Measurements from ENCODE around the gene SNX10.
"Not testable (repeated sequence)": the region's sequence is repeated elsewhere in the genome, so short reads cannot be mapped to it uniquely, and the experiment has no call there.

Gene SNX10, protein sequence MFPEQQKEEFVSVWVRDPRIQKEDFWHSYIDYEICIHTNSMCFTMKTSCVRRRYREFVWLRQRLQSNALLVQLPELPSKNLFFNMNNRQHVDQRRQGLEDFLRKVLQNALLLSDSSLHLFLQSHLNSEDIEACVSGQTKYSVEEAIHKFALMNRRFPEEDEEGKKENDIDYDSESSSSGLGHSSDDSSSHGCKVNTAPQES

DNA sequence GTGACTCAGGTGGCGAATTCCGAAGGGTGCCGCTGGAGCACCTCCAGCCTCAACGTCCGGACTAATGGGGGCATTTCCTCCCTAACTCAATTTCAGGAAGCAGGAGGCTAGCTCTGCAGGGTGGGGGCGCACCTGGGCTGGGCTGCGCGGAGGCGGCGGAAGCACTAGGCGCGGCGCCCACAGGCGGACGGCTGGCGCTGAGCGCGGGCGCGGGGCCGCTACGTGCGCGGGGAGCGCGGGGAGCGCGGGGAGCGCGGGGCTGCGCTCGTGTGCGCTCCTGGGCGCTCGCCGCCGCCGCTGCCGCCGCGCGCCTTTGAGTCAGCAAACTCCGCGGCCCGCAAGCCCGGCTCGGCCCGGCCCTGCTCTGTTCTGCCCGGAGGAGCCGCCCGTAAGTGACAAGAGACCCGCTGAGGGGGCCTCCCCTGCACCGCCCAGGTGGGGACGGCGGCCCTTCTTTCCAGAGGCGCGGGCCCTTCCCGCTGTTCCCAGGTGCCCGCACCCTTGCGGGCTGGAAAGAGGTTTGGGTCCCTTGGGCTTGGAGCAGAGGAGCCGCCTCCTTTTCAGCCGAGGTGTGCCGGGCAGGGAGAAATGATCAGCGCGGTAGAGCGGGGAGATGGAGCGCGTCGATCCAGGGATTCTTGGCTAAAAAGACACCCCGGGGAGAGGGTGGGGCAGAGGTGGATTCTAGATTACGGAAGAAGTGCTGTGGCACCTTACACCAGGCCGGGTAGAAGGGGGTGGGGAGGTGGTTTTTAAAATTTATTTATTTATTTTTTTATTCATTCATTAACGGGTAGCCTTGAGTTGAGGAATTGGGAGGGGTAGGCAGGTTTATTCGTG is at the start of gene SNX10:
SNX10 (plus strand) TSS at position 164 of the 840 bp plus-strand sequence. CDS start 54,581 bp downstream, outside the sequence.
- Histone ChIP-seq H3K4me3 (ENCODE audit: low read length) (no peak within 1 kb of the TSS), H3K4me1 (ENCODE audit: control insufficient read depth, insufficient read depth, low read length) (peaks cover 8% of the 10 kb centered on the region), H3K9me3 (ENCODE audit: control insufficient read depth, low read length) (no peaks in the 10 kb centered on the region), H3K27me3 (ENCODE audit: control insufficient read depth, insufficient read depth, low read length) (no peaks in the 10 kb centered on the region), H3K9ac (ENCODE audit: low read length) (peak within 1 kb of the TSS; percentile 54), H3K36me3 (ENCODE audit: control insufficient read depth, insufficient read depth, low read length) (no peaks in the 10 kb centered on the region)

DNA sequence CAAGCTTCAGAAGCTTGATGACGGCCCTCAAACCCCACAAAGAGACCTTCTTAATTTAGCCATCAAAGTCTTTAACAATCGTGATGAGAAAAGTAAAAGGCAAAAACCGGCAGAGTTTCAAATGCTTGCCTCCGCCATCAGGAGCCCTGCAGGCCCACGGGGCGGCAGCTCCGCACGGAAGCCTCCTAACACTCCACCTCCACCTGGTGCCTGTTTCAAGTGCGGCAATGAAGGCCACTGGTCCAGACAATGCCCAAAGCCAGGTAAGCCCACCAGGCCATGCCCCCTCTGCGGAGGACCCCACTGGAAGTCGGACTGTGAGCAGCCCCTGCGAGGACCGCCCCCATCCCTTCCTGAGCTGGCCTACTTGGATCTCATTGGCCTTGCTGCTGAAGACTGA is 46.5 kb upstream of the SNX10 start:
- Histone ChIP-seq H3K27me3 (ENCODE audit: control insufficient read depth, insufficient read depth, low read length) (no peaks in the 10 kb centered on the region), H3K9ac (ENCODE audit: low read length) (no peak overlapping the region), H3K36me3 (ENCODE audit: control insufficient read depth, insufficient read depth, low read length) (no peaks in the 10 kb centered on the region), H3K4me1 (ENCODE audit: control insufficient read depth, insufficient read depth, low read length) (no peaks in the 10 kb centered on the region), H3K9me3 (ENCODE audit: control insufficient read depth, low read length) (no peaks in the 10 kb centered on the region), H3K4me3 (ENCODE audit: low read length) (no peak overlapping the region)

DNA sequence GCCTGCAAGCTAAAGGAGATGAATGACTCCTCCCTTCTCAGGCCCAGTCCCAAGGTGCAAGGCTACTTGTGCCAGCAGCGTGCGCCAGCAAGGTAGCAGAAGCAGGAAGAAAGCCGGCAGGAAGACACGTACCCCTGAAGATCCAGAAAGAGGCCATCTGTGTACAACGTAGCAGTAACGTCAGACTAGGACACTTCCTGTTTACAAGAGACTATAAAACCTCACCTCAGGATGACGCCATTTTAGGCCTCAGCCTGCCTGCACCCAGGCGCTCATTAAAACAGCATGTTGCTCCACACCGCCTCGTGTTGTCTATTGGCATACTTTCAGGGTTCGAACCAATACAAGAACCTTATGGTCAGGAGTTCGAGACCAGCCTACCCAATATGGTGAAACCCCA is 41.4 kb upstream of the SNX10 start:
- no peak overlapping the region for H3K9ac ChIP-seq (ENCODE audit: low read length)
- no peaks in the 10 kb centered on the region for H3K27me3 ChIP-seq (ENCODE audit: control insufficient read depth, insufficient read depth, low read length)
- H3K36me3 ChIP-seq (ENCODE audit: control insufficient read depth, insufficient read depth, low read length), result no peaks in the 10 kb centered on the region
- no peak overlapping the region for H3K4me3 ChIP-seq (ENCODE audit: low read length)
- no peaks in the 10 kb centered on the region for H3K4me1 ChIP-seq (ENCODE audit: control insufficient read depth, insufficient read depth, low read length)
- no peaks in the 10 kb centered on the region for H3K9me3 ChIP-seq (ENCODE audit: control insufficient read depth, low read length)

DNA sequence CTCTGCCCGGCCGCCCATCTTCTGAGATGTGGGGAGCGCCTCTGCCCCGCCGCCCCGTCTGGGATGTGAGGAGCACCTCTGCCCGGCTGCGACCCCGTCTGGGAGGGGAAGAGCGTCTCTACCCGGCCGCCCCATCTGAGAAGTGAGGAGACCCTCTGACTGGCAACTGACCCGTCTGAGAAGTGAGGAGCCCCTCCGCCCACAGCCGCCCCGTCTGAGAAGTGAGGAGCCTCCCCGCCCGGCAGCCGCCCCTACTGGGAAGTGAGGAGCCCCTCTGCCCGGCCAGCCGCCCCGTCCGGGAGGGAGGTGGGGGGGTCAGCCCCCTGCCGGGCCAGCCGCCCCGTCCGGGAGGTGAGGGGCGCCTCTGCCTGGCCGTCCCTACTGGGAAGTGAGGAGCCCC is 29.8 kb upstream of the SNX10 start:
- not testable (repeated sequence) for H3K36me3 ChIP-seq (ENCODE audit: control insufficient read depth, insufficient read depth, low read length); H3K4me3 ChIP-seq (ENCODE audit: low read length); H3K27me3 ChIP-seq (ENCODE audit: control insufficient read depth, insufficient read depth, low read length); H3K9ac ChIP-seq (ENCODE audit: low read length); H3K9me3 ChIP-seq (ENCODE audit: control insufficient read depth, low read length); H3K4me1 ChIP-seq (ENCODE audit: control insufficient read depth, insufficient read depth, low read length)

DNA sequence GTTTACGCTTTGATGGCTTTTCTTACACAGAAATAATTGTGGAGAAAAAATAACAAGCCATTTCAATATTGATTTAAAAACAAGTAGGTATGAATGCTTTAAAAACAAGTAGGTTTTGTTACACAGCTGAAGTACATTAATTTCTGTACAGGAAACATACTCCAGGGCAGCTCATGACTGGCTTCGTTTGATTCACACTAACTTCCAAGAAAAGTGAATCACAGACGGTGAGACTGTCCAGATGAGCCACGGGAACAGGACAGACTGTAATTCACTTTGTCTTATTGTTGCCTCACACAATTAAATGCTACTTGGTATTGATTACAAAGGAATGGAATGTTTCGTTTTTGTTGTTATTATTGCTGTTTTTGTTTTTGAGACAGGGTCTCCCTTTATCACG is 26.6 kb upstream of the SNX10 start:
- Histone ChIP-seq H3K27me3 (ENCODE audit: control insufficient read depth, insufficient read depth, low read length) (no peaks in the 10 kb centered on the region), H3K9me3 (ENCODE audit: control insufficient read depth, low read length) (no peaks in the 10 kb centered on the region), H3K36me3 (ENCODE audit: control insufficient read depth, insufficient read depth, low read length) (no peaks in the 10 kb centered on the region), H3K4me3 (ENCODE audit: low read length) (no peak overlapping the region), H3K9ac (ENCODE audit: low read length) (no peak overlapping the region), H3K4me1 (ENCODE audit: control insufficient read depth, insufficient read depth, low read length) (no peaks in the 10 kb centered on the region)

DNA sequence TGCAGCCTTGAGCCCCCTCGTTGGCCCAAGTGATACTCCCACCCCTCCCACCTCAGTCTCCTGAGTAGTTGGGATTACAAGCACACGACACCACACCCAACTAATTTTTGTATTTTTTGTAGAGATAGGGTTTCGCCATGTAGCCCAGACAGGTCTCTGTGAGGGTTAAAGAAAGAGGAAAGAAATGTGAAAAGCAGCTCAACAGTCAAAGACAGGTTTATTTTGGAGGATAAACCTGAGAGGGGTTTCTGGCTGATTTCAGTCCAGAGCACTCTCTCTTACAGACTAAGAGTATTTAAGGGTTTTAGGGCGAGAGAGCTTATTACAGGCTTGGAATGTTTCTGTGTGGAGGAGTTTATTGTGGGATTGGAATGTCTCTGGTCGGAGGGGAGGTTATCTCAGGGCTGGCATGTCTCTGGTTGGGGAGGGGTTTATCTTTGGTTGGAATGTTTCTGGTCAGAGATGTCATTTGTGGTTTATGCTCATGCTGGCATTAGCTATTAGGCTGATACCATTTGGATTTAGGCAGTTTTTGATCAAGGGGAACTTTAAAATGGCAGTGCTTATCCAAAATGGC is 26.1 kb upstream of the SNX10 start:
- no peak overlapping the region for H3K9ac ChIP-seq (ENCODE audit: low read length)
- H3K27me3 ChIP-seq (ENCODE audit: control insufficient read depth, insufficient read depth, low read length), result no peaks in the 10 kb centered on the region
- H3K4me1 ChIP-seq (ENCODE audit: control insufficient read depth, insufficient read depth, low read length), result no peaks in the 10 kb centered on the region
- H3K9me3 ChIP-seq (ENCODE audit: control insufficient read depth, low read length), result no peaks in the 10 kb centered on the region
- no peaks in the 10 kb centered on the region for H3K36me3 ChIP-seq (ENCODE audit: control insufficient read depth, insufficient read depth, low read length)
- H3K4me3 ChIP-seq (ENCODE audit: low read length), result no peak overlapping the region

DNA sequence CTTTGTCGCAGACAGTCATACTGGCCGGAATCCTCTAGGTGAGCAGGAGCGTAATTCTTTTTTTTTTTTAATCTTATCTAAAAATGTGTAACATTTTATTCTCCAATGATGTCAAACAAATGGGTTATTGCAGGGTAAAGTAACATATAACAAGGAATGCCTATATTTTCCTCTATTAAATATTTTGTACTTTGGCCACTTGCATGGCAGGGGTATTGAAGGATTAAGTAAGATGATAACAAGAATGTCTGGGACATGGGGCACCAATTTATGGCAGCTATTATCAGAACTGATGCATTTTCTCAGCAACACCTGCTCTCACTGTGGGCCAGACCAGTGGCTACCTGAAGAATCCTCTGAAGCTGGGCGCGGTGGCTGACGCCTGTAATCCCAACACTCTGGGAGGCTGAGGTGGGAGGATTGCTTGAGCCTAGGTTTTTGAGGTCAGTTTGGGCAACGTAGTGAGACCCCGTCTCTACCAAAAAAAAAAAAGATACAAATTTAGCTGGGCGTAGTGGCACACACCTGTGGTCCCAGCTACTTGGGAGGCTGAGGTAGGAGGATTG is 24.0 kb upstream of the SNX10 start:
- Histone ChIP-seq H3K4me1 (ENCODE audit: control insufficient read depth, insufficient read depth, low read length) (no peaks in the 10 kb centered on the region), H3K9me3 (ENCODE audit: control insufficient read depth, low read length) (no peaks in the 10 kb centered on the region), H3K4me3 (ENCODE audit: low read length) (no peak overlapping the region), H3K9ac (ENCODE audit: low read length) (no peak overlapping the region), H3K36me3 (ENCODE audit: control insufficient read depth, insufficient read depth, low read length) (no peaks in the 10 kb centered on the region), H3K27me3 (ENCODE audit: control insufficient read depth, insufficient read depth, low read length) (no peaks in the 10 kb centered on the region)

DNA sequence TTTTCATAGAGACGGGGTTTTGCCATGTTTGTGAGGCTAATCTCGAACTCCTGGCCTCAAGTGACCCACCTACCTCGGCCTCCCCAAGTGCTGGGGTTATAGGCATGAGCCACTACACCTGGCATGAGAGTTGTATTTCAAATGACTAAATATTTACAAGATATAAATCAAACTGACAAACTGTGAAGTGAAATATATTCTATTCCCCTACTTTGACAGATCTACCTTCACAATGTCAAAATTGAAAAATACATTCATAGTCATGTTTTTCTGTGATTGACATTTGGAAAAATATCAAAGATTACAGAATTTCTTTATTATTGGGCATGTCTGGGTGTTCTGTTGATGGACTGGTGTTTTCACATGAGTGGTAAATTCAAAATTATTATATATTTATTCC is 16.4 kb upstream of the SNX10 start:
- H3K4me3 ChIP-seq (ENCODE audit: low read length), result no peak overlapping the region
- H3K4me1 ChIP-seq (ENCODE audit: control insufficient read depth, insufficient read depth, low read length), result no peaks in the 10 kb centered on the region
- H3K27me3 ChIP-seq (ENCODE audit: control insufficient read depth, insufficient read depth, low read length), result no peaks in the 10 kb centered on the region
- H3K9ac ChIP-seq (ENCODE audit: low read length), result no peak overlapping the region
- H3K36me3 ChIP-seq (ENCODE audit: control insufficient read depth, insufficient read depth, low read length), result no peaks in the 10 kb centered on the region
- H3K9me3 ChIP-seq (ENCODE audit: control insufficient read depth, low read length), result no peaks in the 10 kb centered on the region

DNA sequence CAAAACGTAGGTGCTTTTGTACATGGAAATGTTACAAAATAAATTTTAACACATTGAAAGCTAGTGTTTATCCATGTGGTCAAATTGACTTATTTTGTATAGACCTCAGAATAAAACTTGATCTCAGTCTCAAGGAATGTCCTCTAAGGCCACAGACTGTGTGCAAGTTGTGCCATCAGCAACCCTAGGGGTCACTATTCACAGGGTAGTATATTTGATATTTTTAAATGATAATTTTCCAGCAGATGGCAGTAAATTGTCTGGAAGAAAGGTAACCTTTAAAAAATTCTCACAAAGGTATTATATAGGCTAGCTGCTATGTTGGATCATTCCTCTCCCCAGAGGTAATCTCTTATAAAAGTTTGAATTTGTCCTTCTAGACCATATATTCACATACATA is 12.9 kb upstream of the SNX10 start:
- Histone ChIP-seq H3K9me3 (ENCODE audit: control insufficient read depth, low read length) (no peaks in the 10 kb centered on the region), H3K4me3 (ENCODE audit: low read length) (no peak overlapping the region), H3K36me3 (ENCODE audit: control insufficient read depth, insufficient read depth, low read length) (no peaks in the 10 kb centered on the region), H3K4me1 (ENCODE audit: control insufficient read depth, insufficient read depth, low read length) (no peaks in the 10 kb centered on the region), H3K9ac (ENCODE audit: low read length) (no peak overlapping the region), H3K27me3 (ENCODE audit: control insufficient read depth, insufficient read depth, low read length) (no peaks in the 10 kb centered on the region)

DNA sequence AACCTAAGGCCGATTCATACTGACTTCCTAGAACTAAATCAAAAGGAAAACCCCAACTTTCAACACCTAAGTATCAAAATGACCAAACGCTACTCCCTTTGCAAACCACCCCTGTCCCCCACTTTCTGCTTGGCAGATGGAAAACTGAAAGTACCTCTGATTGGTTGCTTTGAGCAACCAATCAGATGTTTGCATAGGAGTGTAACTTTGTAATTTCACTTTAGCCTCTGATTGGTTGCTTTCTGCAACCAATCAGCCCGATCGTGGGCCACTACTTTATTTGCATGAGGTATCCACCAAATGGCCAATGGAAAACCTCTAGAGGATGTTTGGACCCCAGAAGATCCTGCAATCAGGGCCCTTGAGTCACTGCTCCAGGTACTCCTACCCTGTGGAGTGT is 12.3 kb upstream of the SNX10 start:
- no peaks in the 10 kb centered on the region for H3K9me3 ChIP-seq (ENCODE audit: control insufficient read depth, low read length)
- H3K27me3 ChIP-seq (ENCODE audit: control insufficient read depth, insufficient read depth, low read length), result no peaks in the 10 kb centered on the region
- no peak overlapping the region for H3K9ac ChIP-seq (ENCODE audit: low read length)
- no peaks in the 10 kb centered on the region for H3K36me3 ChIP-seq (ENCODE audit: control insufficient read depth, insufficient read depth, low read length)
- H3K4me1 ChIP-seq (ENCODE audit: control insufficient read depth, insufficient read depth, low read length), result no peaks in the 10 kb centered on the region
- H3K4me3 ChIP-seq (ENCODE audit: low read length), result no peak overlapping the region

DNA sequence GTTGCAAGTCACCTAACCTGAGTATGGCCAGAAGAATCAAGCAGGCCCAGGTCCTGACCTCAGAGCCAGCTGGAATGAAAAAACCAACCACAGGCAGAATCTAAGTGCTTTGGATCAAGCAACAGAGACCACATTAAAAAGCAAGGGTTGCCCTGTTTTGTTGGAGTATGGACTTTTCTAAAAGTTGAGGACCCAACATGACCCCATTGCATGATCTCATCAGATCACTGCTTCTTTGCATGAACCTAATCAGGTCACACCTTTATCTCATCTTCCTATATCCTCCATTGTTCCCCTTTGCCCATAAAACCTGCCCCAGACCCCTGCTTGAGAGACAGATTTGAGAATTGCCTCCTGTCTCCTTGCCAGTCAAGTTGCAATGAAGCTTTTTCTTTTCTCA is 11.6 kb upstream of the SNX10 start:
- Histone ChIP-seq H3K4me3 (ENCODE audit: low read length) (no peak overlapping the region), H3K4me1 (ENCODE audit: control insufficient read depth, insufficient read depth, low read length) (no peaks in the 10 kb centered on the region), H3K36me3 (ENCODE audit: control insufficient read depth, insufficient read depth, low read length) (no peaks in the 10 kb centered on the region), H3K9ac (ENCODE audit: low read length) (no peak overlapping the region), H3K27me3 (ENCODE audit: control insufficient read depth, insufficient read depth, low read length) (no peaks in the 10 kb centered on the region), H3K9me3 (ENCODE audit: control insufficient read depth, low read length) (no peaks in the 10 kb centered on the region)

DNA sequence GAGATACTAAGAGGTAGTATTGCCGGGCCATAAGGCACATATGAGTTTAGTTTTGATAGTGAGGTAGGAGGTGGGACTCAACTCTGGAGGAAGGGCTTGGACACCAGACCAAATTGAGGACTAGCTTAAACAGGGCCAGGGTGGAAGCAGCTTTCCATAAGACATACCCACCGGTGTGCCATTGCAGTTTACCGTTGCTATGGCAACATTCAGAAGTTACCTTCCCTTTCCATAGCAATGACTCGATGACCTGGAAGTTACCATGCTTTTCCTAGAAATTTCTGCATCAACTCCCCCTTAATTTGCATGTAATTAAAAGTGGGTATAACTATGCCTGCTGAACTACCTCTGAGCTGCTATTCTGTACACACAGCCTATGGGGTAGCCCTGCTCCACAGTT is 10.9 kb upstream of the SNX10 start:
- no peaks in the 10 kb centered on the region for H3K9me3 ChIP-seq (ENCODE audit: control insufficient read depth, low read length)
- H3K36me3 ChIP-seq (ENCODE audit: control insufficient read depth, insufficient read depth, low read length), result no peaks in the 10 kb centered on the region
- H3K4me1 ChIP-seq (ENCODE audit: control insufficient read depth, insufficient read depth, low read length), result no peaks in the 10 kb centered on the region
- H3K4me3 ChIP-seq (ENCODE audit: low read length), result no peak overlapping the region
- no peak overlapping the region for H3K9ac ChIP-seq (ENCODE audit: low read length)
- H3K27me3 ChIP-seq (ENCODE audit: control insufficient read depth, insufficient read depth, low read length), result no peaks in the 10 kb centered on the region
